ENCODE measurements around the gene RUFY1.

GRCh38 chr5:179577286-179577960 is 27.1 kb downstream of the RUFY1 start:
- TF ChIP-seq POLR2AphosphoS5 (IDR thresholded peaks at IDR 0.05), result no peak
- TF ChIP-seq CTCF (IDR thresholded peaks at IDR 0.05; ENCODE audit: poor library complexity, severe bottlenecking), result no peak

Data from neural cell (in vitro differentiated cells).